ENCODE results near the gene SDHB. TPM values are rescaled to one million over a fixed set of nuclear protein-coding genes. Genes with fewer than 3 reads are reported as not detected.

SDHB gene
- total and polyA plus RNA-seq, 2 of the 13 experiments (the other 11 are each of a cell fraction or from before 2014, with no cell fraction given) = 136 to 142 TPM

GRCh38 chr1:16971341-16972188, 82.3 kb downstream of the SDHB start:
- CTCF ChIA-PET (ENCODE audit: low intra/inter-chr PET ratio, low total read pairs) = no interaction called here
- Histone ChIP-seq H3K9me3 (ENCODE audit: low read length) (no peaks in the 10 kb centered on the region), H3K79me2 (ENCODE audit: insufficient read depth, low read length) (no peaks in the 10 kb centered on the region), H3K36me3 (replicated peaks in 1 of 2; ENCODE audit: control insufficient read depth in 1 of 2, insufficient read depth in 2 of 2, low read length in 2 of 2) (no peaks in the 10 kb centered on the region), H3K9ac (ENCODE audit: insufficient read depth, low read depth, low read length) (no peak overlapping the region), H3K4me2 (ENCODE audit: low read depth, low read length) (no peak overlapping the region), H2AFZ (ENCODE audit: low read length) (no peak overlapping the region), H3K4me1 (ENCODE audit: insufficient read depth, low read length) (no peaks in the 10 kb centered on the region), H3K27me3 (ENCODE audit: control insufficient read depth in 1 of 2, insufficient read depth in 2 of 2, low read length in 2 of 2) (peaks cover 1 to 4% of the 10 kb centered on the region in 2 experiments; a peak in 2 of 5 replicates), H3K27ac (ENCODE audit: extremely low read length, insufficient read depth, low read length) (no peak overlapping the region), H4K20me1 (ENCODE audit: insufficient read depth, low read length) (no peaks in the 10 kb centered on the region; the same call in 1 of the 2 replicates), H3K4me3 (replicated peaks in 1 of 3; ENCODE audit: insufficient read depth in 1 of 3, low read depth in 2 of 3, low read length in 3 of 3) (no peak overlapping the region)
- in situ Hi-C loops (cut with HindIII; ENCODE audit: extremely low pct_ligation_motif_present, low pct_unique_long_range_greater_than_20kb) (loop anchor here (25.0 kb wide), 1 partner anchor 266 kb away; the partner anchor contains the start of gene PADI3), intact Hi-C loops (cut with micrococcal nuclease; ENCODE audit: unreplicated experiment) (no loop called here)
- no TSS peak for BruUV-seq (replicated peaks)
- no peak for FAIRE-seq
- 83% methylated on average over 19 of the region's 28 CpGs for WGBS (ENCODE audit: low lambda C conversion rate)
- TF ChIP-seq ZNF749 (CRISPR knock-in tag; IDR thresholded peaks at IDR 0.05; ENCODE audit: borderline replicate concordance) (no peak), TBP (CRISPR knock-in tag; IDR thresholded peaks at IDR 0.05) (no peak), NFATC3 (CRISPR knock-in tag; IDR thresholded peaks at IDR 0.05) (no peak), ZNF710 (CRISPR knock-in tag; IDR thresholded peaks at IDR 0.05; ENCODE audit: borderline replicate concordance) (no peak), AGO2 (optimal IDR thresholded peaks at IDR 0.05; ENCODE audit: low read depth, low read length) (peak; percentile 28)
- DNase-seq (ENCODE audit: low spot score) = no peak
- POLR2A ChIA-PET = no interaction called here
- ATAC-seq = peak; percentile 19

All from HepG2 (cell line).